Gastroesophageal sphincter (tissue), 3 donors: Measurements from ENCODE around the gene MYD88.

Source experiments
- EP300 ChIP-seq: sonication (generic); formaldehyde crosslinking; IDR thresholded peaks from one replicate; pipeline ENCODE4 v1.6.1; 2017; ENCODE audit warnings: antibody characterized with exemption, mild to moderate bottlenecking
- POLR2A ChIP-seq, 2 donors: fragments of 450-650 bp; IDR thresholded peaks; one replicate each; pipeline ENCODE4 v1.6.1; 2017; ENCODE audit warnings: antibody characterized with exemption in 2 of 2, mild to moderate bottlenecking in 2 of 2, moderate library complexity in 1 of 2
- POLR2AphosphoS5 ChIP-seq: sonication (generic); formaldehyde crosslinking; IDR thresholded peaks from one replicate; pipeline ENCODE4 v1.6.1; 2017; ENCODE audit warnings: antibody characterized with exemption
- TF ChIP-seq, protein P1 (sequence below), 4 experiments: fragments of 200-600 bp in 2 of 4; fragments of 450-650 bp in 2 of 4; sonication (generic) in 1 of 4; IDR thresholded peaks; one replicate each; pipeline ENCODE4 v1.5.1; 2017 to 2019; ENCODE audit warnings: antibody characterized with exemption in 4 of 4, mild to moderate bottlenecking in 2 of 4, moderate library complexity in 2 of 4

DNA sequence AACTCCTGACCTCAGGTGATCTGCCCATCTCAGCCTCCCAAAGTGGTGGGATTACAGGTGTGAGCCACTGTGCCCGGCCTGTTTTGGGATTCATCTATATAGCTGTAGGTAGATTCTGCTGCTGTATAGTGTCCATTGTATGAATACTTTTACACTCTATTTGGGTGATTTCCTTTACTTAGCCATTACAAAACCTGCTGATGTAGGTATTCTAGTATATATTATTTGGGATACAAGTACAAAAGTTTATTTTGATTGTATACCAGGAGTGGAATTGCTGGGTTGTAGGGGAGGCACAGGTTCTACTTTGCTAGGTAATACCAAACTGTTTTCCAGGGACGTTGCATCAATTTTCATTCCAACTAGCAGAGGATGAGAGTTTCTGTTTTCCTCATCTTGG is 17.4 kb downstream of the MYD88 start:
- TF ChIP-seq, protein P1, sequence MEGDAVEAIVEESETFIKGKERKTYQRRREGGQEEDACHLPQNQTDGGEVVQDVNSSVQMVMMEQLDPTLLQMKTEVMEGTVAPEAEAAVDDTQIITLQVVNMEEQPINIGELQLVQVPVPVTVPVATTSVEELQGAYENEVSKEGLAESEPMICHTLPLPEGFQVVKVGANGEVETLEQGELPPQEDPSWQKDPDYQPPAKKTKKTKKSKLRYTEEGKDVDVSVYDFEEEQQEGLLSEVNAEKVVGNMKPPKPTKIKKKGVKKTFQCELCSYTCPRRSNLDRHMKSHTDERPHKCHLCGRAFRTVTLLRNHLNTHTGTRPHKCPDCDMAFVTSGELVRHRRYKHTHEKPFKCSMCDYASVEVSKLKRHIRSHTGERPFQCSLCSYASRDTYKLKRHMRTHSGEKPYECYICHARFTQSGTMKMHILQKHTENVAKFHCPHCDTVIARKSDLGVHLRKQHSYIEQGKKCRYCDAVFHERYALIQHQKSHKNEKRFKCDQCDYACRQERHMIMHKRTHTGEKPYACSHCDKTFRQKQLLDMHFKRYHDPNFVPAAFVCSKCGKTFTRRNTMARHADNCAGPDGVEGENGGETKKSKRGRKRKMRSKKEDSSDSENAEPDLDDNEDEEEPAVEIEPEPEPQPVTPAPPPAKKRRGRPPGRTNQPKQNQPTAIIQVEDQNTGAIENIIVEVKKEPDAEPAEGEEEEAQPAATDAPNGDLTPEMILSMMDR (IDR thresholded peaks at IDR 0.05), result no peak
- TF ChIP-seq POLR2AphosphoS5, result no peak
- no peak for TF ChIP-seq EP300
- TF ChIP-seq POLR2A (IDR thresholded peaks at IDR 0.05), result no peak
